WTC11 (cell line): Measurements from ENCODE around the gene DUSP9. TPM values are rescaled to one million over a fixed set of nuclear protein-coding genes. Genes with fewer than 3 reads are reported as not detected.

Experiments used
- ATAC-seq: fragments of 200-7000 bp; cut with Tn5 transposase; 2 replicates; pipeline ENCODE4 v1.10.0; 2021; ENCODE audit warnings: mild to moderate bottlenecking, moderate library complexity
- CTCF ChIA-PET: fragments of 300-600 bp; sonication (Branson Sonifier 250); formaldehyde crosslinking; loops from one replicate; lab custom pipeline; 2021; ENCODE audit warnings: antibody characterized with exemption; lab: Charles Lee
- POLR2A ChIA-PET: fragments of 350-600 bp; sonication (Branson Sonifier 250); formaldehyde crosslinking; loops from one replicate; lab custom pipeline; 2021; ENCODE audit warnings: antibody characterized with exemption; lab: Charles Lee
- DNase-seq: peaks from one replicate; pipeline ENCODE4 v3.0.0; 2021; ENCODE audit warnings: low spot score
- H3K27ac Mint-ChIP-seq: 2 replicates; pipeline ENCODE4 v1.8.0; 2021; ENCODE audit warnings: mixed read lengths
- H3K27me3 Mint-ChIP-seq: 2 replicates; pipeline ENCODE4 v1.8.0; 2021; ENCODE audit warnings: low read depth, mild to moderate bottlenecking, moderate library complexity, mixed read lengths
- H3K36me3 Mint-ChIP-seq: 2 replicates; pipeline ENCODE4 v1.8.0; 2021; ENCODE audit warnings: mixed read lengths
- H3K4me1 Mint-ChIP-seq: 2 replicates; pipeline ENCODE4 v1.8.0; 2022; ENCODE audit warnings: mixed read lengths
- H3K4me3 Mint-ChIP-seq: 2 replicates; pipeline ENCODE4 v1.8.0; 2021; ENCODE audit warnings: mild to moderate bottlenecking, moderate library complexity, mixed read lengths
- H3K9me3 Mint-ChIP-seq: 2 replicates; pipeline ENCODE4 v1.8.0; 2021; ENCODE audit warnings: mixed read lengths
- AR ChIP-seq: fragments of 250-450 bp; sonication (Bioruptor Pico); IDR thresholded peaks from 2 replicates; pipeline ENCODE4 v1.9.0; 2021; ENCODE audit warnings: mild to moderate bottlenecking
- ATF1 ChIP-seq: sonication (generic); formaldehyde crosslinking; IDR thresholded peaks from 2 replicates; pipeline ENCODE4 v1.8.1; 2023; ENCODE audit warnings: mild to moderate bottlenecking, moderate library complexity, missing genetic modification reagents
- ATF6 ChIP-seq: sonication (generic); formaldehyde crosslinking; IDR thresholded peaks from 2 replicates; pipeline ENCODE4 v1.8.1; 2023; ENCODE audit warnings: mild to moderate bottlenecking, missing genetic modification reagents
- E2F1 ChIP-seq: sonication (generic); formaldehyde crosslinking; IDR thresholded peaks from 2 replicates; pipeline ENCODE4 v1.8.0; 2022; ENCODE audit warnings: mild to moderate bottlenecking, missing genetic modification reagents
- ELF4 ChIP-seq: sonication (generic); formaldehyde crosslinking; IDR thresholded peaks from 2 replicates; pipeline ENCODE4 v1.8.1; 2022; ENCODE audit warnings: low read depth, mild to moderate bottlenecking, moderate library complexity, missing genetic modification reagents
- ESRRA ChIP-seq: sonication (generic); formaldehyde crosslinking; IDR thresholded peaks from 2 replicates; pipeline ENCODE4 v1.8.1; 2022; ENCODE audit warnings: mild to moderate bottlenecking, missing genetic modification reagents, borderline replicate concordance
- ETV6 ChIP-seq: sonication (generic); formaldehyde crosslinking; IDR thresholded peaks from 2 replicates; pipeline ENCODE4 v1.8.1; 2022; ENCODE audit warnings: mild to moderate bottlenecking, missing genetic modification reagents
- FOXJ3 ChIP-seq: sonication (generic); formaldehyde crosslinking; IDR thresholded peaks from 2 replicates; pipeline ENCODE4 v1.9.0; 2021; ENCODE audit warnings: missing genetic modification reagents, mild to moderate bottlenecking, borderline replicate concordance
- FOXK1 ChIP-seq: sonication (generic); formaldehyde crosslinking; IDR thresholded peaks from 2 replicates; pipeline ENCODE4 v1.8.0; 2022; ENCODE audit warnings: mild to moderate bottlenecking, moderate library complexity, missing genetic modification reagents
- HMGA2 ChIP-seq: fragments of 250-450 bp; sonication (Bioruptor Pico); IDR thresholded peaks from 2 replicates; pipeline ENCODE4 v1.4.0; 2021; ENCODE audit warnings: mild to moderate bottlenecking, moderate library complexity
- KAT7 ChIP-seq: sonication (generic); formaldehyde crosslinking; IDR thresholded peaks from 2 replicates; pipeline ENCODE4 v1.8.1; 2023; ENCODE audit warnings: missing genetic modification reagents, mild to moderate bottlenecking, borderline replicate concordance
- MXD4 ChIP-seq: fragments of 250-450 bp; sonication (Bioruptor Pico); IDR thresholded peaks from 2 replicates; pipeline ENCODE4 v1.8.0; 2021; ENCODE audit warnings: mild to moderate bottlenecking, moderate library complexity, borderline replicate concordance
- NFE2L1 ChIP-seq: sonication (generic); formaldehyde crosslinking; IDR thresholded peaks from 2 replicates; pipeline ENCODE4 v1.8.1; 2023; ENCODE audit warnings: missing genetic modification reagents
- NFYB ChIP-seq: sonication (generic); formaldehyde crosslinking; conservative IDR thresholded peaks from 2 replicates; pipeline ENCODE4 v1.8.0; 2022; ENCODE audit warnings: low read depth, missing genetic modification reagents
- PRRX2 ChIP-seq: fragments of 250-450 bp; sonication (Bioruptor Pico); IDR thresholded peaks from 2 replicates; pipeline ENCODE4 v1.8.0; 2021; ENCODE audit warnings: mild to moderate bottlenecking
- STAT6 ChIP-seq: sonication (generic); formaldehyde crosslinking; conservative IDR thresholded peaks from 2 replicates; pipeline ENCODE4 v1.8.1; 2023; ENCODE audit warnings: mild to moderate bottlenecking, low read depth, missing genetic modification reagents, moderate library complexity
- TEAD4 ChIP-seq: sonication (generic); formaldehyde crosslinking; IDR thresholded peaks from 2 replicates; pipeline ENCODE4 v1.8.0; 2022; ENCODE audit warnings: mild to moderate bottlenecking, missing genetic modification reagents
- TP53 ChIP-seq: sonication (generic); formaldehyde crosslinking; IDR thresholded peaks from 2 replicates; pipeline ENCODE4 v1.8.1; 2023; ENCODE audit warnings: mild to moderate bottlenecking, missing genetic modification reagents
- ZNF317 ChIP-seq: sonication (generic); formaldehyde crosslinking; IDR thresholded peaks from 2 replicates; pipeline ENCODE4 v1.8.1; 2023; ENCODE audit warnings: low read depth, mild to moderate bottlenecking, moderate library complexity, missing genetic modification reagents, borderline replicate concordance
- ZNF425 ChIP-seq: fragments of 250-450 bp; sonication (Bioruptor Pico); conservative IDR thresholded peaks from 2 replicates; pipeline ENCODE4 v1.9.0; 2021; ENCODE audit warnings: mild to moderate bottlenecking
- ZNF671 ChIP-seq: fragments of 250-450 bp; sonication (Bioruptor Pico); IDR thresholded peaks from 2 replicates; pipeline ENCODE4 v1.8.0; 2021; ENCODE audit warnings: mild to moderate bottlenecking
- total RNA-seq: library from RNA; stranded (reverse); gene quantifications from 3 replicates; pipeline ENCODE4 v1.2.3, GENCODE V29; 2021

The DUSP9 gene
- total RNA-seq, 1 experiment from 2014 or later: 2.5 TPM

- ATAC-seq: no peak
- no peak for DNase-seq
- no peak for TF ChIP-seq ZNF317
- TF ChIP-seq KAT7 (CRISPR knock-in tag): no peak
- no peak for TF ChIP-seq FOXJ3 (CRISPR knock-in tag)
- TF ChIP-seq ATF6: no peak
- TF ChIP-seq ELF4: no peak
- CTCF ChIA-PET: interaction anchor here (0.6 to 10.6 kb wide), 17 partner anchors 9 to 111 kb away, joined by 3 to 153 read pairs (median 6); no protein-coding TSS in a partner anchor
- Mint-ChIP-seq H3K27me3 (peaks cover 42% of the 10 kb centered on the region), H3K4me3 (no peak overlapping the region), H3K4me1 (no peaks in the 10 kb centered on the region), H3K27ac (no peak overlapping the region), H3K9me3 (no peaks in the 10 kb centered on the region; the same call in 1 of the 2 replicates), H3K36me3 (no peaks in the 10 kb centered on the region)
- POLR2A ChIA-PET: no interaction called here
Measured at GRCh38 chrX:153649915-153650782, 3.1 kb downstream of the DUSP9 start.

GRCh38 chrX:153650959-153651358 is 4.0 kb downstream of the DUSP9 start:
- TF ChIP-seq MXD4 (CRISPR knock-in tag) (no peak), ZNF317 (no peak), E2F1 (CRISPR knock-in tag) (no peak), STAT6 (CRISPR knock-in tag) (no peak), NFYB (CRISPR knock-in tag) (no peak), PRRX2 (CRISPR knock-in tag) (no peak), NFE2L1 (CRISPR knock-in tag) (no peak), ZNF425 (CRISPR knock-in tag) (no peak), TP53 (CRISPR knock-in tag) (no peak), FOXK1 (no peak), AR (CRISPR knock-in tag) (no peak), ETV6 (CRISPR knock-in tag) (no peak), ESRRA (CRISPR knock-in tag) (no peak), ATF1 (CRISPR knock-in tag) (no peak), TEAD4 (CRISPR knock-in tag) (no peak), HMGA2 (CRISPR knock-in tag) (no peak), ELF4 (no peak), ZNF671 (CRISPR knock-in tag) (no peak)
- Mint-ChIP-seq H3K36me3 (no peaks in the 10 kb centered on the region), H3K9me3 (no peaks in the 10 kb centered on the region; the same call in 1 of the 2 replicates), H3K27ac (no peak overlapping the region), H3K4me3 (no peak overlapping the region), H3K27me3 (peaks cover 34% of the 10 kb centered on the region), H3K4me1 (no peaks in the 10 kb centered on the region)
- CTCF ChIA-PET: interaction anchor here (2.4 to 10.6 kb wide), 3 partner anchors 11 to 73 kb away, joined by 10 to 153 read pairs (median 13); no protein-coding TSS in a partner anchor
- POLR2A ChIA-PET: no interaction called here
- no peak for DNase-seq
- no peak for ATAC-seq
